Endothelial cell of umbilical vein (primary cell): ENCODE results near the gene STON2. TPM values are rescaled to one million over a fixed set of nuclear protein-coding genes. Genes with fewer than 3 reads are reported as not detected.

ENCODE experiments used
- BruUV-seq: library from RNA; stranded (reverse); fragments of 400-500 nt; replicated peaks from 2 replicates; lab custom pipeline; 2021; lab: Mats Ljungman, UMichigan
- CTCF ChIA-PET: fragments of 300-600, 350-600 bp; sonication (Branson Sonifier 250); formaldehyde crosslinking; loops from one replicate; lab custom pipeline; 2021; ENCODE audit warnings: antibody characterized with exemption, inconsistent platforms; lab: Charles Lee
- POLR2A ChIA-PET: fragments of 300-600, 350-600 bp; sonication (Branson Sonifier 250); formaldehyde crosslinking; loops from one replicate; lab custom pipeline; 2021; ENCODE audit warnings: antibody characterized with exemption, inconsistent platforms; lab: Charles Lee
- DNase-seq: peaks from one replicate; pipeline ENCODE4 v3.0.0-alpha.2; 2011; ENCODE audit warnings: low read depth, low spot score
- FAIRE-seq: peaks from 2 replicates; lab custom pipeline; 2011; peaks lifted over from hg19 to GRCh38; lab: Jason Lieb, UNC
- H2AFZ ChIP-seq: 2 replicates; pipeline ENCODE4 v1.6.0; 2012; ENCODE audit warnings: low read depth, low read length, control low read depth, inconsistent platforms
- H3K27ac ChIP-seq: 2 replicates; pipeline ENCODE4 v1.5.1; 2011; ENCODE audit warnings: low read depth, mild to moderate bottlenecking, control low read depth, low read length, moderate library complexity; ENCODE audit not compliant: insufficient read depth
- H3K27me3 ChIP-seq, 2 experiments: 2 replicates each; pipeline versions ENCODE4 v1.6.0 to v1.6.1; 2011; ENCODE audit warnings: low read length in 2 of 2, mixed read lengths in 1 of 2; ENCODE audit not compliant: control insufficient read depth in 2 of 2, insufficient read depth in 2 of 2
- H3K36me3 ChIP-seq, 2 experiments: 2 replicates in 1 of 2; 3 replicates in 1 of 2; pipeline ENCODE4 v1.5.1; 2011; ENCODE audit warnings: low read length in 2 of 2, mild to moderate bottlenecking in 1 of 2, moderate library complexity in 1 of 2; ENCODE audit not compliant: control insufficient read depth in 2 of 2, insufficient read depth in 2 of 2; ENCODE audit errors: extremely low read depth in 1 of 2
- H3K4me1 ChIP-seq: 3 replicates; pipeline ENCODE4 v1.5.1; 2011; ENCODE audit warnings: mild to moderate bottlenecking, low read length; ENCODE audit not compliant: control insufficient read depth, insufficient read depth; ENCODE audit errors: extremely low read depth
- H3K4me2 ChIP-seq: 2 replicates; pipeline ENCODE4 v1.6.1; 2011; ENCODE audit warnings: low read length, control low read depth, mixed read lengths; ENCODE audit not compliant: insufficient read depth
- H3K4me3 ChIP-seq, 3 experiments: fragments of 200-600 bp in 1 of 3; sonication (generic), shearing (Covaris generic) in 1 of 3; replicated peaks in 1 of 3; 2 replicates each; pipeline ENCODE4 v1.5.1; 2011 to 2016; ENCODE audit warnings: control low read depth in 3 of 3, low read length in 3 of 3, mild to moderate bottlenecking in 2 of 3, inconsistent platforms in 1 of 3, low read depth in 1 of 3, moderate library complexity in 1 of 3; ENCODE audit not compliant: insufficient read depth in 1 of 3
- H3K79me2 ChIP-seq: 2 replicates; pipeline ENCODE4 v1.6.0; 2012; ENCODE audit warnings: low read length, inconsistent platforms; ENCODE audit not compliant: control insufficient read depth, insufficient read depth
- H3K9ac ChIP-seq: replicated peaks from 2 replicates; pipeline ENCODE3; 2011; ENCODE audit warnings: low read length, control low read depth; ENCODE audit not compliant: insufficient read depth; ENCODE audit errors: extremely low read depth
- H3K9me1 ChIP-seq: replicated peaks from 3 replicates; pipeline ENCODE4 v1.6.0; 2011; ENCODE audit warnings: mild to moderate bottlenecking, low read length; ENCODE audit not compliant: control insufficient read depth, insufficient read depth; ENCODE audit errors: extremely low read depth
- H3K9me3 ChIP-seq: replicated peaks from 2 replicates; pipeline ENCODE4 v1.5.1; 2012; ENCODE audit warnings: low read length, inconsistent platforms; ENCODE audit not compliant: control insufficient read depth, insufficient read depth
- H4K20me1 ChIP-seq: replicated peaks from 2 replicates; pipeline ENCODE3; 2011; ENCODE audit warnings: mild to moderate bottlenecking, low read length; ENCODE audit not compliant: control insufficient read depth, insufficient read depth; ENCODE audit errors: extremely low read depth
- EZH2 ChIP-seq: IDR thresholded peaks from 2 replicates; pipeline ENCODE4 v1.6.1; 2012; ENCODE audit warnings: borderline replicate concordance, low read depth, mild to moderate bottlenecking, moderate library complexity, low read length, inconsistent platforms; ENCODE audit not compliant: severe bottlenecking
- FOS ChIP-seq: IDR thresholded peaks from 2 replicates; pipeline ENCODE4 v1.6.1; 2011; ENCODE audit warnings: mild to moderate bottlenecking, low read length, moderate library complexity, borderline replicate concordance; ENCODE audit not compliant: insufficient read depth
- GATA2 ChIP-seq: IDR thresholded peaks from 2 replicates; pipeline ENCODE4 v1.7.0; 2011; ENCODE audit warnings: low read depth, mild to moderate bottlenecking, moderate library complexity, mixed read lengths, low read length; ENCODE audit not compliant: insufficient read length, insufficient read depth
- JUN ChIP-seq: IDR thresholded peaks from 2 replicates; pipeline ENCODE4 v1.6.1; 2011; ENCODE audit warnings: borderline replicate concordance, low read depth; ENCODE audit not compliant: insufficient read length, insufficient read depth
- MYC ChIP-seq: IDR thresholded peaks from one replicate; pipeline ENCODE4 v1.6.1; 2011; ENCODE audit warnings: mild to moderate bottlenecking, low read depth, low read length
- POLR2A ChIP-seq: IDR thresholded peaks from 2 replicates; pipeline ENCODE4 v1.6.1; 2012; ENCODE audit warnings: low read depth, mild to moderate bottlenecking, control low read depth, low read length
- POLR2AphosphoS5 ChIP-seq: IDR thresholded peaks from 2 replicates; pipeline ENCODE4 v1.6.1; 2012; ENCODE audit warnings: low read depth, mild to moderate bottlenecking, control low read depth, low read length, moderate library complexity; ENCODE audit not compliant: insufficient read depth
- dilution Hi-C: fragments of 300-500 bp; cut with MboI; formaldehyde crosslinking; loops from one replicate; pipeline ENCODE4 v1.15.0; 2019; ENCODE audit warnings: low sequenced_read_pairs; ENCODE audit not compliant: extremely low pct_ligation_motif_present
- intact Hi-C: fragments of 100-400 bp; cut with micrococcal nuclease; formaldehyde crosslinking; loops from one replicate; pipeline ENCODE4 v1.10.0; 2022
- polyA plus RNA-seq, 4 experiments: library from polyadenylated mRNA; depleted of rRNA in 3 of 4; stranded (reverse) in 3 of 4; unstranded in 1 of 4; fragments of >200 nt; gene quantifications; 2 replicates each; pipeline versions ENCODE4 v1.2.1 to v1.2.3, GENCODE V29; 2011 to 2012; ENCODE audit warnings: missing spikeins in 1 of 4
- total RNA-seq: library from RNA; stranded (reverse); gene quantifications from 2 replicates; pipeline ENCODE4 v1.2.3, GENCODE V29; 2021
- TF ChIP-seq, protein P1 (sequence below), 2 donors: IDR thresholded peaks; 1 replicate in 1 of 2; 2 replicates in 1 of 2; pipeline ENCODE4 v1.5.1; 2011; ENCODE audit warnings: low read length in 2 of 2, mild to moderate bottlenecking in 2 of 2, moderate library complexity in 2 of 2, control low read depth in 1 of 2, inconsistent platforms in 1 of 2, low read depth in 1 of 2; ENCODE audit not compliant: insufficient read depth in 1 of 2; ENCODE audit errors: extremely low read depth in 1 of 2
- TF ChIP-seq, protein P2 (sequence below): IDR thresholded peaks from 2 replicates; pipeline ENCODE4 v1.6.1; 2011; ENCODE audit not compliant: insufficient read depth, insufficient read length

Gene STON2
- total and polyA plus RNA-seq, 2 donors (not counting 3 experiments of a cell fraction or from before 2014, with no cell fraction given) = not detected

DNA sequence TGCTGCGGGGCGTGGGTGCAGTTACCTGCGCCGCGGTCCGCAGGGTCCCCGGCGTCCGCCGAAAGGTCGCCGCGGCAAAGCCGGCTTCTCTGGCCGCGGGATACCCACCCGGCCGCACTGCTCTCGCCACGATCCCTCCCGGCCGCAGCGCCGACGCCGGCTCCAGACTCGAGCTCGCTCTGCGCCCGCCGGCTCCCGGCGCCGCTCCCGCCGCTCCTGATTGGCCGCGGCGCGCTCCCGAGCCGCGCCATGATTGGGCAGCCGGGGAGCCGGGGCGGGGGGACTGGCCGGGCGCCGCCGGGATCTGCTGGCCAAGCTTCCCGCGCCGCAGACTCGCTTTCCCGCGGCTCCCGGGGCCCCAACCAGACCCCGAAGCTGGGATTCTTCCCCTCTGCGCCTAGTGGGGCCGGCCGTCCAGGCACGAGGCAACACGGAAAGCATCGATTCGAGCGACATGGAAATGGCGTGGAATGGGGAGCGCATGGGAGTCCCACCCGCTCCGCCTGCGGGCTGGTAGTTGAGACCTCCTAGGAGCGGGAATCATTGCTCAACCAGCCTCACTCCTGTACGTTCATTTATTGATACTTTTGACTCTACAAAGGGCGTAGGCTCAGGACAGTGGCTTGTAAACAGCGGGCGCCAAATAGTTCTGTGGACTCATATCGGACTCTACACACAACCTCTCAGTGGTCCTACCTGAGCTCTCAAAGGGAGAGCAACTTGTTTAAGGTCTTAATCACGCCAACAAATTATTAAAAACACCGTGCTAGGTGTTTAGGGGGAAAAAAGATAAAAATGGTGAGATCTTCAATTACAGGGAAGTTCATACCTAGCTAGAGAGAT is 36.4 kb upstream of the STON2 start:
- DNase-seq (peak; percentile 56), FAIRE-seq (no peak)
- Histone ChIP-seq H3K9me1 (no peaks in the 10 kb centered on the region), H3K4me1 (peaks cover 5% of the 10 kb centered on the region), H3K36me3 (no peaks in the 10 kb centered on the region), H3K27me3 (peaks cover 34 to 36% of the 10 kb centered on the region in 2 experiments), H2AFZ (peak overlapping the region; percentile 73), H4K20me1 (no peaks in the 10 kb centered on the region), H3K27ac (no peak overlapping the region), H3K4me2 (peak overlapping the region; percentile 45), H3K9ac (no peak overlapping the region), H3K4me3 (peak overlapping the region in 2 of 3 experiments; percentile 23 to 28), H3K9me3 (no peaks in the 10 kb centered on the region), H3K79me2 (no peaks in the 10 kb centered on the region)
- no TSS peak for BruUV-seq
- TF ChIP-seq GATA2 (no peak), POLR2AphosphoS5 (no peak), FOS (no peak), JUN (no peak), EZH2 (no peak), POLR2A (no peak), MYC (no peak)
- TF ChIP-seq, protein P1, sequence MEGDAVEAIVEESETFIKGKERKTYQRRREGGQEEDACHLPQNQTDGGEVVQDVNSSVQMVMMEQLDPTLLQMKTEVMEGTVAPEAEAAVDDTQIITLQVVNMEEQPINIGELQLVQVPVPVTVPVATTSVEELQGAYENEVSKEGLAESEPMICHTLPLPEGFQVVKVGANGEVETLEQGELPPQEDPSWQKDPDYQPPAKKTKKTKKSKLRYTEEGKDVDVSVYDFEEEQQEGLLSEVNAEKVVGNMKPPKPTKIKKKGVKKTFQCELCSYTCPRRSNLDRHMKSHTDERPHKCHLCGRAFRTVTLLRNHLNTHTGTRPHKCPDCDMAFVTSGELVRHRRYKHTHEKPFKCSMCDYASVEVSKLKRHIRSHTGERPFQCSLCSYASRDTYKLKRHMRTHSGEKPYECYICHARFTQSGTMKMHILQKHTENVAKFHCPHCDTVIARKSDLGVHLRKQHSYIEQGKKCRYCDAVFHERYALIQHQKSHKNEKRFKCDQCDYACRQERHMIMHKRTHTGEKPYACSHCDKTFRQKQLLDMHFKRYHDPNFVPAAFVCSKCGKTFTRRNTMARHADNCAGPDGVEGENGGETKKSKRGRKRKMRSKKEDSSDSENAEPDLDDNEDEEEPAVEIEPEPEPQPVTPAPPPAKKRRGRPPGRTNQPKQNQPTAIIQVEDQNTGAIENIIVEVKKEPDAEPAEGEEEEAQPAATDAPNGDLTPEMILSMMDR (IDR thresholded peaks at IDR 0.05; ENCODE audit: extremely low read depth in 1 of 2, insufficient read depth in 1 of 2, low read depth in 1 of 2, low read length in 2 of 2) = no peak
- TF ChIP-seq, protein P2, sequence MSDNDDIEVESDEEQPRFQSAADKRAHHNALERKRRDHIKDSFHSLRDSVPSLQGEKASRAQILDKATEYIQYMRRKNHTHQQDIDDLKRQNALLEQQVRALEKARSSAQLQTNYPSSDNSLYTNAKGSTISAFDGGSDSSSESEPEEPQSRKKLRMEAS = no peak
- ChIA-PET POLR2A (interaction anchor here (0.6 kb wide), 1 partner anchor 272 kb away, joined by 4 read pairs; no protein-coding TSS in a partner anchor), CTCF (interaction anchor here (0.9 to 2.3 kb wide), 5 partner anchors 8 to 449 kb away, joined by 3 to 14 read pairs (median 4); no protein-coding TSS in a partner anchor)
- intact Hi-C loops = loop anchor here (5.0 kb wide), 1 partner anchor 214 kb away; the partner anchor contains the start of gene GTF2A1
- dilution Hi-C loops = no loop called here
